HG02943 (cell line): ENCODE measurements around the gene CXCL8.

ENCODE experiments used
- ATAC-seq: cut with Tn5 transposase; IDR thresholded peaks from one replicate; pipeline ENCODE4 v1.9.1; 2021; ENCODE audit warnings: mild to moderate bottlenecking, low read depth, moderate library complexity; ENCODE audit not compliant: unreplicated experiment

CXCL8 gene

DNA sequence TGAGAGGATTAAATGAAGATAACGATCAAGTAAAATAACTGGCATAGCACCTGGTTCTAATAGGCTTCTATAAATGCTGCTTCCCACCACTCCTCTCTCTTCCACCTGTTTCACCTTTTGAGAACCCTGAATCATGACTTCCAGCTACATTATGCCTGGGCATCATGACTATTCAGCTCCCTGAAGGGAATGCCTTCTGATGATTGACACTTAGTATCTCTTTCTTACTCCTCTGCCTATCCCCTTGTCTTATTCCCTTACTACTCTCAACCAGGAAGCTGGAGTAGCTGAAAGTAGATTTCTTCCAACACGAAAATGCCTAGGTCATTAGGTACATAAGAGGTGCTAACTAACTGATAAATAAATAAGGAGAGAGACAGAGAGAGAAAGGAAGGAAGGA, 24.7 kb upstream of the CXCL8 start:
- no peak for ATAC-seq

DNA sequence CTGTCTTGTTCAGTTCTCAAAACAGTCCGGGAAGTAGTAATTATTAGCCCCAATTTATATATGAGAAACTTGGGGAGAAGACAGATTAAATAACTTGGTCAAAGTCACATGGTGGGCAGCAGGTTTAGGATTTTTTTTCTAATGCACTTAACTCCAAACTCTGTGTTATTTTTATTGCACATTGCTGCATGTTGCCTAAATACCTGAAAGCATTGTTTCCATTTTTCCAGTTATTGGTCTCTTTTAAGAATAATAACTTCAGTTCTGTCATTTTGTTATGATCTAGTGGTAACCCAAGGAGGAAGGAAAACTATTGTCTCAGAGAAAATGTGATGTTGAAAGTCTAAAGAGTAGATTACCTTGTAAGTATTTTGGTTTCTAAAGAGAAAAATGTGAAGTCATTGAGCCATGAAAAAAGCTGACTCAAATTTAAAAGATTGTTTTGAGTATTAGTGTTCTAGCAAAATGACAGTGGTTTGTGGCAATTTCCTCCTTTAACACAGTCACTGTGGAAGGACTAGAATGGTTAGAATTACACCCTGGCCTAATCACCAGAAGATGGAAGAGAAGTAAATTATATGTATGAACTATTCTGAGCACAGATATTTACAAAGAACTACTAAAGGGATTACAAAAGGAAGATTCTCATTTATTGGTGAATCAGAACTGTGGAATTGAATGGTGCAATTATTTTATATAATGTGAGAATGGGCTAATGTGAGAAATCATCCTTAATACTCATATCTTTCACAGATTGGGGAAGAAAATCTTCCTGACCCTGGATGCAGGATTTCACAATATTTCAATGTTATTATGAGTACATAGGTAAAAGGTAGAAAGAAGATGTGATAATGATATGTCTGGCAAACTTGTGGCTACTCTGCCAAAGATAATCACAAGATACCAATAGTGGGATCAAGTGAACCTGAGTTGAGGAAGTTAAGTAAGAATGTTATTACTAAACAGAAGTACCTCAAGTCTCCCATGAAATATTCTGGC, 21.7 kb upstream of the CXCL8 start:
- ATAC-seq: peak; percentile 81

DNA sequence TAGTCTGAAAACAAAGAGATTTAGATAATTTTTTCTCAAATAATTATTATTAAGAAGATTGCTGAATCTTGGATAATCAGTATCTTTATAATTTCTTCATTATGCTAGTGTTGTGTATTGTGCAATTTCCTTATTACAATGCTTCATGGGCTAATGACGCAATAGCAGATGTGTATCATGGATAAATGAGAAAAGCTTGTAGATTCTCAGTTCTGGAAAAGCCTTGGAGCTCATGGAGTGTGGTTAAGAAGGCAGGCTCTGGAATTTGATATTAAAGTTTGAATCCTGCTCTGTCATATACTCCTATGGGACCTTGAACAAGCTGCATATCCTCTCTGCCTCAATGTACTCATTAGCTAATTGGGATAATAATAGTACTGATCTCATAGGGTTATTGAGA, 18.9 kb upstream of the CXCL8 start:
- ATAC-seq: no peak

DNA sequence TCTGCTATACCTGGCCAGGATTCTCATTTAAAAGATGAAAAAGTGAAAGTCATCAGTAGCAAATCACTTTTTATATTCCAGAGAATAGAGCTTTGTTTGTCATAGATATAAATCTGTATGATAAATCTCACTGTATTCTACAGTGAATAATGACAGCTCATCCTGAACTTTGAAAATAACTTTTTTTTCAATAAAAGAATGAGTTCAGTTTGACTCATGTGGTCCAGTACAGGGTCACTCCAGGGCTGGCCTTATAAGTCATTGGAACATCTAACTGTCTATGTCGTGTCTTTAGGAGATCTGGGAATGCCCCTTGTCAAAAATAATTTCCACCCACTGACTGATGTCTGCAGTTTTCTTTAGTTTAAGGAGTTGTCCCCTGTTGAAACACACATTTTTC, 18.5 kb upstream of the CXCL8 start:
- ATAC-seq: no peak

DNA sequence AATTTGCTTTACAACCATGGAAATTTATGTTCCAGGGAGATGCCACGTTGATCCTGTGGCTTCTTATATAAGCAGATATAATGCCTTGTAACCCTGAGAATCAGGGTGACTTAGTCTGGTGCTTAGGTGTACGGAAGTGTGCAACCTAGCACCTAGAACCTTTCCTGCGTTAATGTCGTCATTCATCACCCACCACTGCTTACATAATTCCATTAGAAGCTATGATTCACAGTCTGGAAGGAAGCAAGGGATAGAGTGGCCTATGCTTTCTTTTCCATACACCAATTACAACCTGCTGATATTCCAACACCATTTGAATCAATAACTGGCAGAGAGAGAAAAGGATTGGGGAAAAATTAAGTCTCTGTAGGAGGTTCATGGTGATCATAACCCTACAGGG, 17.3 kb upstream of the CXCL8 start:
- ATAC-seq: no peak

DNA sequence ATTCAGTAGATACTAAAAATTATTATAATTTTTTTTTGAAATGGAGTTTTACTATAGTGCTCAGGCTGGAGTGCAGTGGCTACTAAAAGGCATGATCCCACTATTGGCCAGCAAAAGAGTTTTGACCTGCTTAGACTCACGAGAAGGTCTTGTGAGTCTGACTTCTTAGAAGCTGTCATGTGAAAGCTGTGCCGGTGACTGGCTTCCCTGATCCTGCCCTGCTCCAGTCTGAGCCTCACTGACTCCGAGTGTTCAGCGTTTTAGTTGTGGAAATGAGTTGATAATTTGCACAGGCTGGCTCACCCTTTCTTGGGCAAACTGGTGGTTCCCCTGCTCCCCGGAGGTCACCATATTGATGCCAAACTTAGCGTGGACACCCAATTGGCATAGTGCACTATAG, 16.4 kb upstream of the CXCL8 start:
- no peak for ATAC-seq

DNA sequence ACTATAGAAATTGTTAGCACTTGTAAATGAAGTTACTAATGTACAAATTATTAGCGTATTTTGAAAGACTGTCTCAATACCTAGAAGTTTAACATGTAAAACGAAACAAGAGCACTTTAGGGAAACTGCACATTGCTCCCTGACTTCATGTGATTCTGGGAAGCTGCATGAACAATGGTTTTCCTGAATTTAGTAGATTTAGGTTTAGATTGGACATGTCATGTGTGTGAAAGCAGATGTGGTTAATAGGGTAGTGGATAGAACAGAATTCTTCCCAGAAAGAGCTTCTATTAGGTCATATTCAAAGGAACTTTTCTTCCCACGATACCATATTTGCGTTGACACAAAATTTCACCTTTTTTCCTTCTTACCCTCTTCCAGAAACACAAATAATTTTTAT, 14.9 kb upstream of the CXCL8 start:
- no peak for ATAC-seq

DNA sequence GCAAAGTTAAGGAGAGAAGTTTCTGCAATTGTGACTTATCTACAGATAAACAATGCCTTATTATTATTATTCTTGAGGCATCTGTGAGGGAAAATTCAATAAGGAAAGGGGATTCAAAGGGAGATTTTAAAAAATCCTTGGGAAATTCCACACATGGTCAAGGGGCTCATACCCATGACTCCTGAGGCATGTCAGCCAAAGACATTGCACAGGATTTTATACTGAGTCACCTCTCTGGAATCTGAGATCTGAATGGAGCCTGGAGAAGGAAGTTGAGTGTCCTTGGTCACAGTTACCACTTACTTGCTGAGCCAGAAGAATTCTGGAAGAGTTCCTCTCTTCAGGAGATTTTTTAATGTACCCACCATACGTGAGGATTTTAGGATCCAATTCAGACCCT, 14.4 kb upstream of the CXCL8 start:
- no peak for ATAC-seq

DNA sequence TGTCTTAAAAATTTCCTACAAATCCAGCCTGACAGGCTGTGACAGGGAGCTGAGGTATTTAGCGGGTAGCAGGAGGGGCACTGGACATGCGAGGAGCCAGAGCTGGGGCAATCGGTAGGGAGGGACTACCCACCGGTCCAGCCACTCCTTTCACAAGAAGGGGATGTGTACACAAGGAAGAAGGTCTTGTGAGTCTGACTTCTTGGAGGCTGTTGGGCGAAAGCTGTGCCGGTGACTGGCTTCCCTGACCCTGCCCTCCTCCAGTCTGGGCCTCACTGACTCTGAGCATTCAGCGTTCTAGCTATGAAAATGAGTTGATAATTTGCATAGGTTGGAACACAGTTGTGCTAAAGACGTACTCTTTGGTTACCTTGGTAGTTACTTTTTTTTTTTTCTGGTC, 12.7 kb upstream of the CXCL8 start:
- ATAC-seq: no peak

DNA sequence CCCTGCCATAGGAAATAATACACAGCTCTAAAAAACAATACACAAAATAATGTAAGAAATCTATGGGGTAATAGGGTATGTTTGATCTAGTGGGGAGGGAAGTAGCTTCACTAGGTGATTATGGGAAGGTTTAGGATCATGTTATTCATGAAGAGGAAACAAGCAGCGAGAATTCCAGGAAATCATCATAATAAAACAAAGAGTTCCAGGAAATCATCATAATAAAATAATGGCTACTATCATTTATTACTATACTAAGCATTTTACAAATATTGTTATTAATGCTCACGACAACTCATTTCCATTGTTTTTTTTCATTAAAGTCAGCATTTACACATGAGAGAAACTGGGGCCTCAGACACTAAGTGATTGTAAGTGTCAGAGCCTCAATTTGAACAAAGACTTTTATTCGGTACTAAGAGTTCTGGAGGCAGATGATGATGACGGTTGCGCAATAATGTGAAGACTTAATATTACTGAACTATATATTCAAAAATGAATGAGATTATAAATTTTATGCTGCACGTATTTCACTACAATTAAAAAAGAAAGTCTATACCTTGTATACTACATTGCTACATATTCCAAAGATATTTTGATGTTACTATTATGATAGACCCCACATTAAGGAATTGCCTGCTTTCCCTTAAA, 12.2 kb upstream of the CXCL8 start:
- ATAC-seq: no peak

DNA sequence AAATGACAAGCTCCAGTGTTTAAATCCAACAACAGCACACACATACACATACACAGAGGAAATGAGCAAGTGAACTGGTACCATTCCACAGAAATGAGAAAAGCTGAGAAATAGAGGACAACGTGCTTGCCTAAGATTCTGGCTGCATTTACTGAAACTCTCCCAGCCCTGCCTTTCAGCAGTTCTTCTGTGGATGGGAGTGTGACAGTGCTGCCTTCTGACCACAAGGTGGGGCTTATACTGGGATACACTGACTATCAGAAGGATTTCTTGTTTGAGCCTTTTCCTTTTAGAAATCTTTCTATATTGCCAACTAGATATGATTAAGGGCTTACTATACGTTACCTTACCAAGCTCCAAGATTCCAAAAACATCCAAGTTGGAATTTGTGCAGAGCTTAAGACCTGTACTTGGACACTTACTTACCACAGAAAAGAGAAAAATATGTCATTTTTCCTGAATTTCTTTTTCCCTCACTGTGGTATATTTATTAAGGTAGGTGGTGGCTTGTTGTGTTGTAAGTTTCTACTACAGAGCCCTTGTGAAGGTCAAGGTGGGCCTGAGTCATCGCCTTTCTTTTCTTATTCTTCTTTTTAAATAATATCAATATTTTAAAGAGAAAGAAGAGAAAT, 10.7 kb upstream of the CXCL8 start:
- ATAC-seq: peak; percentile 78

DNA sequence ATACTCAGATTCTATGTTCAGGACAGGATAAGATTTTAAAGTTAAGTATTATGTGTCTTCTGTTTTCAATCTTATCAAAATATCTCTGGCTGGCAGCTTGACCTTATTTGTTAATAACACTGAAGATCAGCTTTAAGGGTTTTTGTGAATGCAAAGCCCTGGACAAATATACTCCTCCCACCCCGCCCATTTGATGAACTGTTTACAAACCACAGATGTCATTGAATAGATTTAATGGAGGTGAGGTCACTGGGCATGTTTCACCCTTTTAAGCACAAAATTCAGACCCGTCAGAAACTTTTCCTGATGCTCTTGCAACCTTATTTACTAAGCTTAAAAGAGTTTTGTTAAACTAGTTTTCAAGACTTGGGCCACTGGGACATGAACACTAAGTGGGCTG, 10.1 kb upstream of the CXCL8 start:
- no peak for ATAC-seq

DNA sequence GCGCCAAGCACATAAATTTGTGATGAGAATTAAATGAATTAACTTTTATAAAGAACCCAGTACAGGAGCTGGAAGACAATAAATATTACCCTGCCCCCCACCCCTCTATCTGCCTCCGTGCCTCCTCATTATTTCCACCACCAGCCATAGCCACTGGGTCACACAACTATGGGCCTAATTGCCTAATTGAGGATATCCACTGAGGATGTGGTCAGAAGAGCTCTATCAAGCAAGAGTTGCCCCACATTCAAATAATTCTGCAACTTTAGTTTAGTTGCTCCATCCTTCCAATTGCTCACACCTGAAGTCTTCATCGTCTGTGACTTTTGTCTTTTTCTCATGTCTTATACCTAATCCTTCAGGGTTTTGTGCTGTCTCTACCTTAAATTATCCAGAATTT, 9.5 kb upstream of the CXCL8 start:
- no peak for ATAC-seq

DNA sequence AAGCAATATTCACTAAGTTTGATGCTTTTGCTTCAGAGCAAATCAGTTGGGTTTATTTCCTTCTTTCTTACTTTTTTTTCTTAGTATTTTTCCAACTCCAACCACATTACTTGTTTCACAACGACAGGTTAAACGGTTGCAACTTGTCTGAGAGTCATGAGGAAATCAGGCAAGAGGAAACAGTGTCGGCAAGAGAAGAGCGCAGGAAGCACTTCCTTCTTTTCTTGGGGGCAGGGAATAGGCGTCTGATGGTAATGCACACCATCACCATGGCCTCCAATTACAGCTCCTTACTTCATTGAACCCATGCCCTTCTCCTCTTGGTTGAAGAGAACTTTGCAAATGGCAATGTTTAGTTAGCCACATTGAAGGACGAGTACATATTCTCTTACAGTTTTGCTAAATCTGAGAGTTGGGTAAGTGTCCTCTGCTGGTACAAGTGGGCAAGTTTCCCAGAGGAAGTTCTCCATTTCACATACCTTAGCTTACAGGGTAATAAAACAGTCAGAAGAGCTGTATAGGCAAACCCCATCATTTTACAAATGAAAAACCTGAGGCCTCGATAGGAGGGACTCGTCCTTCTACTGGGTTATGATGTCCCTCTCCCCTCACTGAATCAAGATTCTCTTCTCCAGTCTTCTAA, 8.3 kb upstream of the CXCL8 start:
- no peak for ATAC-seq

DNA sequence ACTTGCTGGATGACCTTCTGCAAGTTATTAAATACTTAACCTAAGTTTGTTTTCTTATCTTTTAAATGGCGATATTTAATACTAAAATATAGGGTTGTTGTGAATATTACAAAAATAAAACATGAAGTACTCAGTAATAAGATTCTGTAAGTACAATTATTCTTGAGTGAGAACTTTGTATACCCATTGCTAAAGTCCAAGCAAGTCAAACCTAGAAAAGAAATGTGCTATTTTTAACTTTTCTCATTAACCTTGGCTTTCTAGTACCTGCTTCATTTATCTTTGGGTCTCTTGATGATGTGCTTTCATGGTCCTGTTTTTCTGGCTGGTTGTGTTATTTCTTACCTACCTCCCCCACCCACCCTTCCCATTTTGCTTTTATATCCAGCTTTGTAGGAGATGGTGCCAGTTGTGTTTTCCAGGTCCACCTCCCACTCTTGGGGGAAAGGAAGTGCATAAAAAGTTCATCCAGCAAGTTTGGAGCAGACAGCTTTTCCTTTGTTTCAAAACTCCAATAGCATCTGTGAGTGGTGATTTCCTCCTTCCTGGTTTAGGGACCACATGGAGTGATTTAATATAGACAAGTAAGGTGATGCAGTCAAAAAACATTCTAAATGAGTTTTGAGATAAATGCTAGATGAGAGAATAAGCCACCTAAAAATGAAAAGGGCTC, 7.5 kb upstream of the CXCL8 start:
- no peak for ATAC-seq

DNA sequence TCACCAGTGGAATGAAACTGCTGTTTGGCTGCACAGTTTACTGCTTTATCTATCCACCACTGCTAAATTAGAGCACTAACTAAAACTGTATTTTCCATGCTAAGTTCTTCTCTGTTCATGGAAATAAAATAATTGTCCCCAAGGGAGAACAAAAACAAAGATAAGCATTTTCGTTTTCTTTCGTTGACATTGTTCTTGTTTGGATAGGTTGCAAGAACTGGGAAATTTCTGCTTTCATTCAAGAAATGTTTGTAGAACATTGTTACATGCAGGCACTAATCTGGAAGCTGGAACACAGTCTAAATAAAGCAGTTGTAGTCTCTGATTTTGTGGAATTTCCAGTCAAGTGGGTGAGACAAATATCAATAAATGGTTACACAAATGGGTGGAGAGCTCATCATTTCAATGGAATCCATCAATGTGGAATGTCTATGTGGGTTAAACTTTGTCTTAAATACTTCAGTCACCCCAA, 5.8 kb upstream of the CXCL8 start:
- ATAC-seq: no peak

DNA sequence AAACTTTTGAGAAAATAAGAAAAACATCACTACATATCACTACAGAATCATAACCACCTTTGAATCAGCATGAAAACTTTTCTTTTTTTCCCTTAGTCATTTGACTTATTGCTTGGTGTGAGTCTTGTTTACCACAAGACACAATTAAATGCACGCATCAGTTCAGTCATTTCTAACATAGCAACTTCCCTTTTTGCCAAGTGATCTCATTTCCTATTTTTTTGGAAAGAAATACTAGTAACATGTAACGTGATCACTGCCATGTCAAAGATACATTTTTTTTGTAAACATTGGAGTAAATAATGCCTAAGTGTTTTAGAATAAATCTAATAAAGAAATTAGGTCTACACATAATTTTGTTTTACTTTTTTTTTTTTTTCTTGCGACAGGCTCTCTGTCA, 5.1 kb upstream of the CXCL8 start:
- peak; percentile 77 for ATAC-seq

DNA sequence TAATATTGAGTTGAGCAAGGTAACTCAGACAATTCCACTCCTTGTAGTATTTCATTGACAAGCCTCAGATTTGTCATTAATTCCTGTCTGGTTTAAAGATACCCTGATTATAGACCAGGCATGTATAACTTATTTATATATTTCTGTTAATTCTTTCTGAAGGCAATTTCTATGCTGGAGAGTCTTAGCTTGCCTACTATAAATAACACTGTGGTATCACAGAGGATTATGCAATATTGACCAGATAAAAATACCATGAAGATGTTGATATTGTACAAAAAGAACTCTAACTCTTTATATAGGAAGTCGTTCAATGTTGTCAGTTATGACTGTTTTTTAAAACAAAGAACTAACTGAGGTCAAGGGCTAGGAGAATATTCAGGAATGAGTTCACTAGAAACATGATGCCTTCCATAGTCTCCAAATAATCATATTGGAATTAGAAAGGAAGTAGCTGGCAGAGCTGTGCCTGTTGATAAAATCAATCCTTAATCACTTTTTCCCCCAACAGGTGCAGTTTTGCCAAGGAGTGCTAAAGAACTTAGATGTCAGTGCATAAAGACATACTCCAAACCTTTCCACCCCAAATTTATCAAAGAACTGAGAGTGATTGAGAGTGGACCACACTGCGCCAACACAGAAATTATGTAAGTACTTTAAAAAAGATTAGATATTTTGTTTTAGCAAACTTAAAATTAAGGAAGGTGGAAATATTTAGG, 821 bp downstream of the CXCL8 start:
- no peak for ATAC-seq

DNA sequence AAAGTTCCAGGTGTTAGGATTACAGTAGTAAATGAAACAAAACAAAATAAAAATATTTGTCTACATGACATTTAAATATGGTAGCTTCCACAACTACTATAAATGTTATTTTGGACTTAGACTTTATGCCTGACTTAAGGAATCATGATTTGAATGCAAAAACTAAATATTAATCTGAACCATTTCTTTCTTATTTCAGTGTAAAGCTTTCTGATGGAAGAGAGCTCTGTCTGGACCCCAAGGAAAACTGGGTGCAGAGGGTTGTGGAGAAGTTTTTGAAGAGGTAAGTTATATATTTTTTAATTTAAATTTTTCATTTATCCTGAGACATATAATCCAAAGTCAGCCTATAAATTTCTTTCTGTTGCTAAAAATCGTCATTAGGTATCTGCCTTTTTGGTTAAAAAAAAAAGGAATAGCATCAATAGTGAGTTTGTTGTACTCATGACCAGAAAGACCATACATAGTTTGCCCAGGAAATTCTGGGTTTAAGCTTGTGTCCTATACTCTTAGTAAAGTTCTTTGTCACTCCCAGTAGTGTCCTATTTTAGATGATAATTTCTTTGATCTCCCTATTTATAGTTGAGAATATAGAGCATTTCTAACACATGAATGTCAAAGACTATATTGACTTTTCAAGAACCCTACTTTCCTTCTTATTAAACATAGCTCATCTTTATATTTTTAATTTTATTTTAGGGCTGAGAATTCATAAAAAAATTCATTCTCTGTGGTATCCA, 1.6 kb downstream of the CXCL8 start:
- no peak for ATAC-seq
